Measurements from ENCODE around the gene ANAPC16. TPM values are rescaled to one million over a fixed set of nuclear protein-coding genes. Genes with fewer than 3 reads are reported as not detected.
"Not testable (repeated sequence)": the region's sequence is repeated elsewhere in the genome, so short reads cannot be mapped to it uniquely, and the experiment has no call there.

Gene ANAPC16
- total RNA-seq, 1 experiment from 2014 or later: 118 TPM

- H3K4me3 Mint-ChIP-seq (ENCODE audit: low read depth, unreplicated experiment): no peak overlapping the region
- no TSS peak for BruUV-seq (replicated peaks)
- CTCF ChIA-PET: interaction anchor here (1.5 kb wide), 1 partner anchor 75 kb away, joined by 5 read pairs; no protein-coding TSS in a partner anchor
- peaks cover 45% of the 10 kb centered on the region for H3K36me3 Mint-ChIP-seq (ENCODE audit: insufficient read depth, unreplicated experiment)
- H3K4me1 Mint-ChIP-seq (ENCODE audit: low read depth, unreplicated experiment): no peaks in the 10 kb centered on the region
- intact Hi-C loops (cut with micrococcal nuclease; ENCODE audit: unreplicated experiment): no loop called here
- no peak for DNase-seq
- H3K27ac Mint-ChIP-seq (ENCODE audit: unreplicated experiment): no peak overlapping the region
- H3K27me3 Mint-ChIP-seq (ENCODE audit: unreplicated experiment): no peaks in the 10 kb centered on the region
- H3K9me3 Mint-ChIP-seq (ENCODE audit: low read depth, unreplicated experiment): no peaks in the 10 kb centered on the region
- no peak for TF ChIP-seq CTCF (IDR thresholded peaks at IDR 0.05; ENCODE audit: unreplicated experiment)
Measured at GRCh38 chr10:72201293-72201692, 14.5 kb upstream of the ANAPC16 start.

GRCh38 chr10:72204296-72204695, 11.5 kb upstream of the ANAPC16 start:
- intact Hi-C loops (cut with micrococcal nuclease; ENCODE audit: unreplicated experiment): no loop called here
- no peak for TF ChIP-seq CTCF (IDR thresholded peaks at IDR 0.05; ENCODE audit: unreplicated experiment)
- BruUV-seq (replicated peaks): no TSS peak
- DNase-seq: no peak
- CTCF ChIA-PET: no interaction called here
- no peak overlapping the region for H3K27ac Mint-ChIP-seq (ENCODE audit: unreplicated experiment)
- no peaks in the 10 kb centered on the region for H3K9me3 Mint-ChIP-seq (ENCODE audit: low read depth, unreplicated experiment)
- no peaks in the 10 kb centered on the region for H3K27me3 Mint-ChIP-seq (ENCODE audit: unreplicated experiment)
- H3K4me1 Mint-ChIP-seq (ENCODE audit: low read depth, unreplicated experiment): no peaks in the 10 kb centered on the region
- no peak overlapping the region for H3K4me3 Mint-ChIP-seq (ENCODE audit: low read depth, unreplicated experiment)
- H3K36me3 Mint-ChIP-seq (ENCODE audit: insufficient read depth, unreplicated experiment): peaks cover 63% of the 10 kb centered on the region

- peaks cover 59% of the 10 kb centered on the region for H3K36me3 Mint-ChIP-seq (ENCODE audit: insufficient read depth, unreplicated experiment)
- no peaks in the 10 kb centered on the region for H3K4me1 Mint-ChIP-seq (ENCODE audit: low read depth, unreplicated experiment)
- DNase-seq: no peak
- CTCF ChIA-PET: no interaction called here
- no TSS peak for BruUV-seq (replicated peaks)
- TF ChIP-seq CTCF (IDR thresholded peaks at IDR 0.05; ENCODE audit: unreplicated experiment): no peak
- H3K27ac Mint-ChIP-seq (ENCODE audit: unreplicated experiment): no peak overlapping the region
- no peaks in the 10 kb centered on the region for H3K9me3 Mint-ChIP-seq (ENCODE audit: low read depth, unreplicated experiment)
- intact Hi-C loops (cut with micrococcal nuclease; ENCODE audit: unreplicated experiment): no loop called here
- H3K4me3 Mint-ChIP-seq (ENCODE audit: low read depth, unreplicated experiment): no peak overlapping the region
- H3K27me3 Mint-ChIP-seq (ENCODE audit: unreplicated experiment): no peaks in the 10 kb centered on the region
Measured at GRCh38 chr10:72204724-72205123, 11.1 kb upstream of the ANAPC16 start.

GRCh38 chr10:72206511-72207229, 9.1 kb upstream of the ANAPC16 start:
- Mint-ChIP-seq H3K4me3 (ENCODE audit: low read depth, unreplicated experiment) (no peak overlapping the region), H3K36me3 (ENCODE audit: insufficient read depth, unreplicated experiment) (peaks cover 56% of the 10 kb centered on the region), H3K9me3 (ENCODE audit: low read depth, unreplicated experiment) (no peaks in the 10 kb centered on the region), H3K4me1 (ENCODE audit: low read depth, unreplicated experiment) (no peaks in the 10 kb centered on the region), H3K27ac (ENCODE audit: unreplicated experiment) (no peak overlapping the region), H3K27me3 (ENCODE audit: unreplicated experiment) (no peaks in the 10 kb centered on the region)
- no peak for TF ChIP-seq CTCF (IDR thresholded peaks at IDR 0.05; ENCODE audit: unreplicated experiment)
- CTCF ChIA-PET: interaction anchor here (0.6 kb wide), 1 partner anchor 95 kb away, joined by 3 read pairs; no protein-coding TSS in a partner anchor
- DNase-seq: no peak
- no TSS peak for BruUV-seq (replicated peaks)
- intact Hi-C loops (cut with micrococcal nuclease; ENCODE audit: unreplicated experiment): no loop called here

- DNase-seq; H3K9me3 Mint-ChIP-seq (ENCODE audit: low read depth, unreplicated experiment); BruUV-seq (replicated peaks); H3K4me1 Mint-ChIP-seq (ENCODE audit: low read depth, unreplicated experiment); H3K27me3 Mint-ChIP-seq (ENCODE audit: unreplicated experiment); H3K4me3 Mint-ChIP-seq (ENCODE audit: low read depth, unreplicated experiment); intact Hi-C loops (cut with micrococcal nuclease; ENCODE audit: unreplicated experiment): not testable (repeated sequence)
- CTCF ChIA-PET: interaction anchor here (0.6 kb wide), 1 partner anchor 77 kb away, joined by 3 read pairs; no protein-coding TSS in a partner anchor
- H3K36me3 Mint-ChIP-seq (ENCODE audit: insufficient read depth, unreplicated experiment): peaks cover 51% of the 10 kb centered on the region
- H3K27ac Mint-ChIP-seq (ENCODE audit: unreplicated experiment): peak overlapping the region; percentile 15
Measured at GRCh38 chr10:72208526-72208925, 7.3 kb upstream of the ANAPC16 start.

GRCh38 chr10:72211381-72211780, 4.4 kb upstream of the ANAPC16 start:
- H3K9me3 Mint-ChIP-seq (ENCODE audit: low read depth, unreplicated experiment); CTCF ChIA-PET; H3K27me3 Mint-ChIP-seq (ENCODE audit: unreplicated experiment); H3K4me3 Mint-ChIP-seq (ENCODE audit: low read depth, unreplicated experiment); DNase-seq; H3K27ac Mint-ChIP-seq (ENCODE audit: unreplicated experiment); BruUV-seq (replicated peaks): not testable (repeated sequence)
- peaks cover 12% of the 10 kb centered on the region for H3K4me1 Mint-ChIP-seq (ENCODE audit: low read depth, unreplicated experiment)
- H3K36me3 Mint-ChIP-seq (ENCODE audit: insufficient read depth, unreplicated experiment): peaks cover 52% of the 10 kb centered on the region
- intact Hi-C loops (cut with micrococcal nuclease; ENCODE audit: unreplicated experiment): loop anchor here (10.0 kb wide), 1 partner anchor 317 kb away; no protein-coding TSS in a partner anchor

- H3K27me3 Mint-ChIP-seq (ENCODE audit: unreplicated experiment); DNase-seq; H3K9me3 Mint-ChIP-seq (ENCODE audit: low read depth, unreplicated experiment); BruUV-seq (replicated peaks); H3K27ac Mint-ChIP-seq (ENCODE audit: unreplicated experiment); CTCF ChIA-PET; H3K4me3 Mint-ChIP-seq (ENCODE audit: low read depth, unreplicated experiment): not testable (repeated sequence)
- intact Hi-C loops (cut with micrococcal nuclease; ENCODE audit: unreplicated experiment): loop anchor here (10.0 kb wide), 1 partner anchor 317 kb away; no protein-coding TSS in a partner anchor
- H3K4me1 Mint-ChIP-seq (ENCODE audit: low read depth, unreplicated experiment): peaks cover 12% of the 10 kb centered on the region
- H3K36me3 Mint-ChIP-seq (ENCODE audit: insufficient read depth, unreplicated experiment): peaks cover 55% of the 10 kb centered on the region
Measured at GRCh38 chr10:72211832-72212231, 4.0 kb upstream of the ANAPC16 start.
